Liver (tissue), 9 donors: ENCODE measurements around the gene PAPPA2. TPM values are rescaled to one million over a fixed set of nuclear protein-coding genes. Genes with fewer than 3 reads are reported as not detected.

Experiments used
- DNase-seq: peaks from one replicate; pipeline ENCODE4 v3.0.0-alpha.2; 2017; ENCODE audit warnings: low spot score
- H3K27ac ChIP-seq, 2 donors: one replicate each; pipeline ENCODE4 v1.7.0; 2013; ENCODE audit warnings: inconsistent platforms in 2 of 2, low read length in 2 of 2, control low read depth in 1 of 2, low read depth in 1 of 2, mild to moderate bottlenecking in 1 of 2
- H3K27me3 ChIP-seq, 4 donors: one replicate each; pipeline versions ENCODE4 v1.6.1 to v1.7.0; 2013; ENCODE audit warnings: low read length in 3 of 4, inconsistent platforms in 1 of 4, mild to moderate bottlenecking in 1 of 4, moderate library complexity in 1 of 4; ENCODE audit not compliant: control insufficient read depth in 4 of 4, insufficient read depth in 4 of 4
- H3K36me3 ChIP-seq, 4 donors: one replicate each; pipeline versions ENCODE4 v1.6.1 to v1.7.0; 2013; ENCODE audit warnings: low read length in 3 of 4, mild to moderate bottlenecking in 3 of 4, low read depth in 1 of 4, moderate library complexity in 1 of 4; ENCODE audit not compliant: control insufficient read depth in 4 of 4, insufficient read depth in 3 of 4
- H3K4me1 ChIP-seq, 4 donors: one replicate each; pipeline versions ENCODE4 v1.6.1 to v1.7.0; 2013; ENCODE audit warnings: low read length in 3 of 4, mild to moderate bottlenecking in 3 of 4, moderate library complexity in 1 of 4; ENCODE audit not compliant: control insufficient read depth in 4 of 4, insufficient read depth in 4 of 4
- H3K4me3 ChIP-seq, 3 donors: one replicate each; pipeline versions ENCODE4 v1.6.1 to v1.7.0; 2013; ENCODE audit warnings: low read length in 3 of 3, control low read depth in 1 of 3, low read depth in 1 of 3, mild to moderate bottlenecking in 1 of 3
- H3K9ac ChIP-seq, 2 donors: one replicate each; pipeline ENCODE4 v1.7.0; 2013; ENCODE audit warnings: low read length in 2 of 2, mild to moderate bottlenecking in 2 of 2, moderate library complexity in 2 of 2, control low read depth in 1 of 2, low read depth in 1 of 2
- H3K9me3 ChIP-seq, 4 donors: one replicate each; pipeline versions ENCODE4 v1.6.1 to v1.7.0; 2013; ENCODE audit warnings: low read length in 3 of 4; ENCODE audit not compliant: control insufficient read depth in 4 of 4
- ATF3 ChIP-seq: IDR thresholded peaks from 2 replicates; pipeline ENCODE4 v1.6.1; 2016; ENCODE audit warnings: antibody characterized with exemption
- CTCF ChIP-seq: fragments of 150-350 bp; IDR thresholded peaks from 2 replicates; pipeline ENCODE4 v1.5.1; 2017; ENCODE audit warnings: improper control_type of control experiment, low read depth, low read length; ENCODE audit not compliant: missing input control
- EGR1 ChIP-seq, 2 donors: IDR thresholded peaks; 2 replicates each; pipeline ENCODE4 v1.6.1; 2016 to 2018; ENCODE audit warnings: antibody characterized with exemption in 2 of 2, low read depth in 2 of 2
- FOXA1 ChIP-seq: IDR thresholded peaks from 2 replicates; pipeline ENCODE4 v1.6.1; 2016; ENCODE audit warnings: antibody characterized with exemption
- GABPA ChIP-seq, 2 donors: IDR thresholded peaks in 1 of 2; conservative IDR thresholded peaks in 1 of 2; 2 replicates each; pipeline ENCODE4 v1.6.1; 2016; ENCODE audit warnings: antibody characterized with exemption in 2 of 2, mild to moderate bottlenecking in 1 of 2, moderate library complexity in 1 of 2
- HNF4A ChIP-seq, 2 donors: conservative IDR thresholded peaks; 2 replicates each; pipeline ENCODE4 v1.6.1; 2016; ENCODE audit warnings: antibody characterized with exemption in 2 of 2, mild to moderate bottlenecking in 2 of 2
- HNF4G ChIP-seq: IDR thresholded peaks from 2 replicates; pipeline ENCODE4 v1.6.1; 2016; ENCODE audit warnings: antibody characterized with exemption
- JUND ChIP-seq, 2 donors: IDR thresholded peaks; 2 replicates each; pipeline ENCODE4 v1.6.1; 2016; ENCODE audit warnings: antibody characterized with exemption in 2 of 2
- MAX ChIP-seq: IDR thresholded peaks from 2 replicates; pipeline ENCODE4 v1.6.1; 2016; ENCODE audit warnings: antibody characterized with exemption
- NR2F2 ChIP-seq: IDR thresholded peaks from 2 replicates; pipeline ENCODE4 v1.6.1; 2016; ENCODE audit warnings: antibody characterized with exemption
- RAD21 ChIP-seq, 2 donors: IDR thresholded peaks; 2 replicates each; pipeline ENCODE4 v1.6.1; 2016; ENCODE audit warnings: antibody characterized with exemption in 2 of 2, mild to moderate bottlenecking in 2 of 2
- REST ChIP-seq: IDR thresholded peaks from 2 replicates; pipeline ENCODE4 v1.6.1; 2016; ENCODE audit warnings: antibody characterized with exemption, mild to moderate bottlenecking
- SP1 ChIP-seq: IDR thresholded peaks from 2 replicates; pipeline ENCODE4 v1.6.1; 2018; ENCODE audit warnings: antibody characterized with exemption, mild to moderate bottlenecking
- TAF1 ChIP-seq: conservative IDR thresholded peaks from 2 replicates; pipeline ENCODE4 v1.6.1; 2016; ENCODE audit warnings: antibody characterized with exemption, mild to moderate bottlenecking
- YY1 ChIP-seq: IDR thresholded peaks from 2 replicates; pipeline ENCODE4 v1.6.1; 2016; ENCODE audit warnings: antibody characterized with exemption, mild to moderate bottlenecking
- WGBS: extraction: QIAGEN DNeasy Blood & Tissue Kit; methylation state at CpG from one replicate; pipeline ENCODE4 v1.1.7; 2013; 5-methylcytosine and 5-hydroxymethylcytosine counted together
- polyA plus RNA-seq, 2 donors: library from polyadenylated mRNA; stranded (reverse) in 1 of 2; unstranded in 1 of 2; fragments of 200-250 nt in 1 of 2; fragments of >200 nt in 1 of 2; fragmentation: Nextera tagmentation in 1 of 2; extraction: Ambion mirVana in 1 of 2; gene quantifications; one replicate each; pipeline versions ENCODE4 v1.2.1 to v1.2.3, GENCODE V29; 2013 to 2015
- total RNA-seq, 2 donors: library from RNA; depleted of rRNA; stranded (reverse); fragments of >200 nt; gene quantifications; one replicate each; pipeline ENCODE4 v1.2.3, GENCODE V29; 2014
- donor health status: healthy.
- donor health status: healthy.
- donor health status: healthy.
- donor health status: healthy.
- donor health status: healthy.

Gene PAPPA2
- total and polyA plus RNA-seq, 4 donors: 0.19 to 27.2 (median 13.4) TPM

- 98% methylated on average over 3 of the region's 3 CpGs for WGBS
- no peak for DNase-seq
- Histone ChIP-seq H3K9ac (no peak overlapping the region), H3K4me1 (no peaks in the 10 kb centered on the region), H3K4me3 (no peak overlapping the region), H3K27ac (no peak overlapping the region), H3K36me3 (no peaks in the 10 kb centered on the region), H3K27me3 (no peaks in the 10 kb centered on the region), H3K9me3 (no peaks in the 10 kb centered on the region)
- no peak for TF ChIP-seq MAX
- TF ChIP-seq HNF4G: no peak
- no peak for TF ChIP-seq HNF4A (conservative IDR thresholded peaks at IDR 0.05)
- TF ChIP-seq TAF1: no peak
- no peak for TF ChIP-seq CTCF
- no peak for TF ChIP-seq REST
These were observed 386.3 kb downstream of the PAPPA2 start for GRCh38 chr1:176849281-176849680.

- no peak for DNase-seq
- no peak overlapping the region for H3K9ac ChIP-seq
- no peak overlapping the region for H3K27ac ChIP-seq
- 84% methylated on average over 4 of the region's 4 CpGs for WGBS
- no peaks in the 10 kb centered on the region for H3K27me3 ChIP-seq
- H3K4me1 ChIP-seq: no peaks in the 10 kb centered on the region
- H3K36me3 ChIP-seq: no peaks in the 10 kb centered on the region
- TF ChIP-seq EGR1 (IDR thresholded peaks at IDR 0.05; ENCODE audit: low read depth in 2 of 2) (no peak), REST (no peak), JUND (IDR thresholded peaks at IDR 0.05) (no peak), MAX (no peak), SP1 (no peak), NR2F2 (no peak), FOXA1 (no peak), ATF3 (no peak), HNF4G (no peak), HNF4A (conservative IDR thresholded peaks at IDR 0.05) (no peak), CTCF (no peak), GABPA (IDR thresholded peaks at IDR 0.05 in 1 of 2, conservative IDR thresholded peaks at IDR 0.05 in 1 of 2) (no peak), TAF1 (no peak), YY1 (no peak), RAD21 (IDR thresholded peaks at IDR 0.05) (no peak)
- no peaks in the 10 kb centered on the region for H3K9me3 ChIP-seq
- no peak overlapping the region for H3K4me3 ChIP-seq
These were observed 387.9 kb downstream of the PAPPA2 start for GRCh38 chr1:176850871-176851270.
